HG03045 (cell line): ENCODE measurements around the gene EEFSEC.

Experiments
- ATAC-seq: cut with Tn5 transposase; IDR thresholded peaks from one replicate; pipeline ENCODE4 v1.9.1; 2021; ENCODE audit warnings: mild to moderate bottlenecking, moderate library complexity; ENCODE audit not compliant: unreplicated experiment

EEFSEC gene

GRCh38 chr3:128329491-128330213 lies 176.4 kb downstream of the EEFSEC start:
- no peak for ATAC-seq

- ATAC-seq, result no peak
Observed at GRCh38 chr3:128330214-128330842, 177.0 kb downstream of the EEFSEC start.

GRCh38 chr3:128334086-128334645 lies 180.9 kb downstream of the EEFSEC start:
- no peak for ATAC-seq

GRCh38 chr3:128334766-128335165 lies 181.5 kb downstream of the EEFSEC start:
- no peak for ATAC-seq

- no peak for ATAC-seq
Observed at GRCh38 chr3:128335621-128336296, 182.5 kb downstream of the EEFSEC start.

GRCh38 chr3:128336337-128337156 lies 183.3 kb downstream of the EEFSEC start:
- ATAC-seq, result no peak

- no peak for ATAC-seq
Observed at GRCh38 chr3:128337305-128337704, 184.0 kb downstream of the EEFSEC start.

- no peak for ATAC-seq
Observed at GRCh38 chr3:128338536-128339330, 185.5 kb downstream of the EEFSEC start.

GRCh38 chr3:128339491-128340012 lies 186.3 kb downstream of the EEFSEC start:
- no peak for ATAC-seq

- ATAC-seq, result no peak
Observed at GRCh38 chr3:128340198-128340903, 187.1 kb downstream of the EEFSEC start.

GRCh38 chr3:128340904-128341555 lies 187.7 kb downstream of the EEFSEC start:
- ATAC-seq, result no peak

GRCh38 chr3:128341659-128342395 lies 188.5 kb downstream of the EEFSEC start:
- no peak for ATAC-seq

GRCh38 chr3:128342701-128343180 lies 189.5 kb downstream of the EEFSEC start:
- no peak for ATAC-seq

GRCh38 chr3:128343287-128344051 lies 190.2 kb downstream of the EEFSEC start:
- no peak for ATAC-seq

GRCh38 chr3:128344052-128344735 lies 190.9 kb downstream of the EEFSEC start:
- no peak for ATAC-seq

GRCh38 chr3:128345196-128345595 lies 191.9 kb downstream of the EEFSEC start:
- no peak for ATAC-seq
